ENCODE results near the gene ABCE1. TPM values are rescaled to one million over a fixed set of nuclear protein-coding genes. Genes with fewer than 3 reads are reported as not detected.

ABCE1 gene
- total and polyA plus RNA-seq, 2 of the 8 experiments (the other 6 are each of a cell fraction or from before 2014, with no cell fraction given): 43.7 to 126 TPM

- no peak overlapping the region for H4K8ac ChIP-seq (ENCODE audit: extremely low read depth, insufficient read depth, low read length)
- no peak overlapping the region for H2BK15ac ChIP-seq (ENCODE audit: low read length)
- H3K4me1 ChIP-seq (replicated peaks in 1 of 4; ENCODE audit: control insufficient read depth in 3 of 4, insufficient read depth in 4 of 4, low read length in 3 of 4): no peaks in the 10 kb centered on the region
- CTCF ChIA-PET (ENCODE audit: partially characterized antibody): interaction anchor here (1.0 kb wide), 1 partner anchor 65 kb away, joined by 3 read pairs; no protein-coding TSS in a partner anchor
- H3K23ac ChIP-seq (ENCODE audit: insufficient read length): no peak overlapping the region
- no peak overlapping the region for H3K18ac ChIP-seq (ENCODE audit: extremely low read depth, low read length)
- H3K9ac ChIP-seq (replicated peaks in 1 of 4; ENCODE audit: extremely low read depth in 1 of 4, low read depth in 3 of 4, low read length in 3 of 4): no peak overlapping the region
- H4K5ac ChIP-seq (ENCODE audit: insufficient read length, low read depth, low read length): no peak overlapping the region
- no peak overlapping the region for H2BK120ac ChIP-seq (replicated peaks; ENCODE audit: low read depth, low read length)
- WGBS, 2 experiments (ENCODE audit: extremely low coverage in 1 of 2, insufficient coverage in 1 of 2, insufficient read length in 1 of 2, insufficient replicate concordance in 2 of 2, low coverage in 1 of 2, low lambda C conversion rate in 2 of 2, missing lambda C conversion rate in 1 of 2): 91% methylated on average over 2 of the region's 2 CpGs; no CpG with 5 or more reads in 1 of the 2 experiments
- H3K79me1 ChIP-seq (ENCODE audit: low read depth, low read length): peaks cover 4% of the 10 kb centered on the region
- no peak overlapping the region for H4K91ac ChIP-seq (replicated peaks; ENCODE audit: insufficient read length, low read length)
- no peak overlapping the region for H3K14ac ChIP-seq (ENCODE audit: insufficient read length)
- no peak overlapping the region for H2BK12ac ChIP-seq (ENCODE audit: low read depth, low read length)
- peaks cover 0 to 40% of the 10 kb centered on the region in 2 experiments; a peak in 2 of 4 replicates for H3K79me2 ChIP-seq (ENCODE audit: control insufficient read depth in 1 of 2, insufficient read depth in 2 of 2, low read length in 2 of 2)
- peaks cover 0 to 48% (median 8%) of the 10 kb centered on the region in 4 experiments; a peak in 5 of 8 replicates for H3K36me3 ChIP-seq (ENCODE audit: control insufficient read depth in 2 of 4, insufficient read depth in 4 of 4, low read length in 3 of 4)
- no peak overlapping the region for H3K4ac ChIP-seq (replicated peaks; ENCODE audit: insufficient read length, low read depth, low read length)
- no peak overlapping the region for H3K4me3 ChIP-seq (ENCODE audit: extremely low read depth in 1 of 4, insufficient read depth in 2 of 4, low read depth in 3 of 4, low read length in 4 of 4)
- no peak for FAIRE-seq
- no peak overlapping the region for H3K27ac ChIP-seq (ENCODE audit: low read depth, low read length)
- POLR2A ChIA-PET (ENCODE audit: partially characterized antibody): no interaction called here
- no peak overlapping the region for H2AK5ac ChIP-seq (ENCODE audit: low read depth, low read length)
- H2AFZ ChIP-seq (ENCODE audit: low read length): no peak overlapping the region
- H3K56ac ChIP-seq (replicated peaks; ENCODE audit: insufficient read length, low read depth, low read length): no peak overlapping the region
- H3K4me2 ChIP-seq (ENCODE audit: insufficient read depth in 1 of 2, low read depth in 2 of 2, low read length in 2 of 2): no peak overlapping the region
- H2BK20ac ChIP-seq (ENCODE audit: low read length): no peak overlapping the region
- no peak overlapping the region for H2BK5ac ChIP-seq (ENCODE audit: low read depth, low read length)
- peaks cover 3 to 5% of the 10 kb centered on the region in 2 experiments for H4K20me1 ChIP-seq (replicated peaks in 1 of 2; ENCODE audit: control insufficient read depth in 1 of 2, insufficient read depth in 2 of 2, low read length in 2 of 2)
- no peaks in the 10 kb centered on the region for H3K9me3 ChIP-seq (ENCODE audit: insufficient read depth in 2 of 2, low read depth in 1 of 2, low read length in 1 of 2)
- H3K27me3 ChIP-seq (replicated peaks in 1 of 4; ENCODE audit: control insufficient read depth in 3 of 4, extremely low read depth in 1 of 4, insufficient read depth in 3 of 4, low read length in 3 of 4): no peaks in the 10 kb centered on the region
- no peak for DNase-seq (ENCODE audit: low read depth in 1 of 2, low spot score in 2 of 2)
- H3K23me2 ChIP-seq (ENCODE audit: low read depth, low read length): no peaks in the 10 kb centered on the region
- TF ChIP-seq SP2 (IDR thresholded peaks at IDR 0.05; ENCODE audit: low read length) (no peak), SAP30 (IDR thresholded peaks at IDR 0.05; ENCODE audit: insufficient read depth, insufficient replicate concordance, low read length) (no peak), KDM1A (IDR thresholded peaks at IDR 0.05; ENCODE audit: borderline replicate concordance, low read length) (no peak)
Observed at GRCh38 chr4:145168581-145169187, 70.6 kb downstream of the ABCE1 start.
